NK-92 (cell line): ENCODE data around the gene ZFPM1.

ENCODE experiments used
- DNase-seq: peaks from one replicate; lab custom pipeline; 2025; ENCODE audit not compliant: unreplicated experiment; lab: John Stamatoyannopoulos, UW

ZFPM1 gene

DNA sequence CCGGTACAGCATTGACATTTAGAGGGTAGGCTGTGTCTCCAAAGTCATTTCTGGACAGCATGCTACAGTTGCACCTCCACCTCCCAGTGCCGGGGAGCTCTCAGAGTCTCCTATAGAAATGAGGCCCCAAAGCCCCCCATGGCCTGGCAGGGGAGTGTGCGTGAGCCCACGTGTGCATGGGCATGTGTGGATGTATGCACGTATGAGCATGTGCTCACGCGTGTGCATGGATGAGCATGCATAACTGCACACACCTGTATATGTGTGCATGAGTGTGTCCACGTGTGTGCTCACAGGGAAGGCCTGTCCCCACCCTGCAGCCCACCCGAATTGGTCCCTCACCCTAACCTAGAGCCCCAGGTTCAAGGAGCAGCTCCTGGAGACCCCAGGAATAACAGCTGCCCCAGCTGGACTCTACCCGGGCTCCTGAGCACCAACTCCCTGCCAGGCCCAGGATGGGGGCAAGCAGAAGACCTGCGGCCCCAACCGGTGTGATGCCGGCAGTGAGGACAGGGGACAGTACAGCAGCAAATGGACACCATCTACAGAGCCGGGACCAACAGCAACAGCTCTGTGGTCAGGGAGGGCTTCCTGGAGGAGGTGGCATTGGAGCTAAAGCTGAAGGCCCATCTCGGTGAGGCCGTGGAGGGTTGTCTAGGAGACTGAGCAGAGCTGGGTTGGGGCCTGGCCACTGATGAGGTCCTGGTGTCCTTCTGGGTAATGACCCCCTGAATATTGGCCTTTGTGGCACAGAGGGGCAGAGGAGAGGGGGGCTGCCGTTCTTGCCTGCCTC lies 35.2 kb upstream of the ZFPM1 start:
- no peak for DNase-seq

DNA sequence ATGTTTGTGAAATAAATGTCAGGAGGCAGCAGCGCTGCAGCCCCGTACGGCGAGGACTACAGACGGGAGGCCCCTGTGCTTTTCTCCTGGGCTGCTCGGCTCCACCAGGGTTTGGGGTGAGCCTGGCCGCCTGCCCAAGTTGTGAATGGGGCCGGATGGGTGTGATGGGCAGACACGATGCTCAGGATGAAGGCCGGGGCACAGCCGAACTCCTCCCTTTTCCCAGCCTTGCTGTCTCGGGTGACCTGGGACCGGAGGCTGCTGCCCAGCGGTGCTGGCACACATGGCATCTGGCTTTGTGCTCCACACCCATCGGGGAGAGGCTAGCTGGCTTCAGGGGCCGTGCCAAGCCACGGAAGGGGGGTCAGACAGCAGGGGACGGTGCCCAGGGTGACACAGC lies 34.2 kb upstream of the ZFPM1 start:
- no peak for DNase-seq

DNA sequence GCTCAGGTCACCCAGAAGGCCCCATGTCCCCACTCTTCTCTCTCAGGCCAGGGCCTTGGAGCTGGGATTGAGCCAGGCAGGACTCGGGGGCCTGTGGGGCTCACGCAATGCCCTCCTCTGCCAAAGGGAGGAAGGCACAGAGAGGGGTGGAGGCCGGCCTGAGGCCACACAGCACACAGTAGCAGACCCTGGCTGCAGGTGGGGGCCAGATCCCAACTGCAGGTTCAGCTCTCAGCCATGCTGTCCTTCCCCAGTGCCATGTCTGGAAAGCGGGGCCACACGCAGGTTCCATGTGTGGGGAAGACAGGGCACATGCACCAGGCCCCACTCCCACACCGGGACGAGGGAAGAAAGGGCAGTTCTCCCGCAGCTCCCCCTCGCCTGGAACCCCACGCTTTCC lies 33.3 kb upstream of the ZFPM1 start:
- no peak for DNase-seq

GRCh38 chr16:88420496-88420895 lies 32.6 kb upstream of the ZFPM1 start:
- no peak for DNase-seq

DNA sequence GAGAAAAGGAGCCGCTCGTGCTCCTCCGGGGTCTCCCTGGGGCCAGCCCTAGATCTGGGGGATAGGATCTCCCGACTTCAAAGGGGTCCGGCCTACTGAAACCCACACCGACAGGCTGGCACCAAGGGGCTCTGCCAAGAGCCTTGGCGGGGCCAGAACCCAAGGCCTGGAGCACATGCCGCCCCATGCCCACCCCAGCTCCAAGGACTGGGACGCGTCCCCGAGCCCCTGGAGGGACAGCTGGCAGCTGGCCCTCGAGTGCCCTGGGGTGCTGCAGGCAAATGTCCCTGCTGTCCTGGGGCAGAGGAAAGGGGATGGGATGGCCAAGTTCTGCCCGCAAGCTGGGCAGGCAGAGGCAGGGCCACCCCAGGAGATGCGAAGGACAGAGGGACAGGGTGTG lies 31.8 kb upstream of the ZFPM1 start:
- DNase-seq = no peak

GRCh38 chr16:88421871-88422433 lies 31.1 kb upstream of the ZFPM1 start:
- no peak for DNase-seq

DNA sequence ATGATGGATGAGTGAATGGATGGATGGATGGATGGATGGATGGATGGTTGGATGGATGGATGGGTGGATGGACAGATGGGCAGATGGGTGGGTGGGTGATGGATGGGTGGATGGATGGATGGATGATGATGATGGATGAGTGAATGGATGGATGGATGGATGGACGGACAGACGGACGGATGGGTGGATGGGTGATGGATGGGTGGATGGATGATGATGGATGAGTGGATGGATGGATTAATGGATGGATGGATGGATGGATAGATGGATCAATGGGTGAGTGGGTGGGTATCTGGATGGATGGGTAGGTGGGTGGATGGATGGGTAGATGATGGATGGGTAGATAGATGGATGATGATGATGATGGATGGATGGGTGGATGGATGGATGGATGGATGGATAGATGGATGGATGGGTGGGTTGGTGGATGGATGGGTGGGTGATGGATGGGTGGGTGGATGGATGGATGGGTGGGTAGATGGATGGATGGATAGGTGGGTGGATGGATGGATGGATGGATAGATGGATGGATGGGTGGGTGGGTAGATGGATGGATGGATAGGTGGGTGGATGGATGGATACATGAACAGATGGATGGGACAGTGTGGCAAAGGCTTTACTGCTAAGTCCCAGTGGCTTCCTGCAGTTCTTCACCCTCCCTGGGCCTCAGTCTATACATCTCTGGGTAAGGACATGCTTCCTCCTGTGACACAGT lies 30.2 kb upstream of the ZFPM1 start:
- DNase-seq = no peak

GRCh38 chr16:88423448-88423850 lies 29.6 kb upstream of the ZFPM1 start:
- DNase-seq = no peak

GRCh38 chr16:88424587-88425235 lies 28.4 kb upstream of the ZFPM1 start:
- DNase-seq = no peak

GRCh38 chr16:88426018-88426417 lies 27.1 kb upstream of the ZFPM1 start:
- DNase-seq = no peak

DNA sequence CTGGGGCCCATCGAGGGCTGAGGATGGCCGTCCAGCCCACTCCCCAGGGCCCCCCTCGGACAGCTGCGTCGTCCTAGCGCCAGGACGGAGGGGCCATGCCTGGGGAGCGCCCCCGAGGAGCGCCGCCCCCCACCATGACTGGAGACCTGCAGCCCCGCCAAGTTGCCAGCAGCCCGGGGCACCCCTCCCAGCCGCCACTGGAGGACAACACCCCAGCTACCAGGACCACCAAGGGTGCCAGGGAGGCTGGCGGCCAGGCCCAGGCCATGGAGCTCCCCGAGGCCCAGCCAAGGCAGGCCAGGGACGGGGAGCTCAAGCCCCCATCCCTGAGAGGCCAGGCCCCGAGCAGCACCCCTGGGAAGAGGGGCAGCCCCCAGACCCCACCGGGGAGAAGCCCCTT lies 25.7 kb upstream of the ZFPM1 start:
- DNase-seq = no peak

DNA sequence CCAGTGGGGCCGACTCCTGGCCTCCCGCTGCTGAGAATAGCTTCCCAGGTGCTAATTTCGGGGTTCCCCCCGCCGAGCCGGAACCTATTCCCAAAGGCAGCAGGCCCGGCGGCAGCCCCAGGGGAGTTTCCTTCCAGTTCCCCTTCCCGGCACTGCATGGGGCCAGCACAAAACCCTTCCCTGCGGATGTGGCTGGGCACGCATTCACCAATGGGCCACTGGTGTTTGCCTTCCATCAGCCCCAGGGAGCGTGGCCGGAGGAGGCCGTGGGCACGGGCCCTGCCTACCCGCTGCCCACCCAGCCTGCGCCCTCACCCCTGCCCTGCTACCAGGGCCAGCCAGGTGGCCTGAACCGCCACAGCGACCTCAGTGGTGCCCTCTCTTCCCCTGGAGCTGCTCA lies 24.9 kb upstream of the ZFPM1 start:
- no peak for DNase-seq

- DNase-seq = no peak
Measured at GRCh38 chr16:88428616-88429386, 24.3 kb upstream of the ZFPM1 start.

DNA sequence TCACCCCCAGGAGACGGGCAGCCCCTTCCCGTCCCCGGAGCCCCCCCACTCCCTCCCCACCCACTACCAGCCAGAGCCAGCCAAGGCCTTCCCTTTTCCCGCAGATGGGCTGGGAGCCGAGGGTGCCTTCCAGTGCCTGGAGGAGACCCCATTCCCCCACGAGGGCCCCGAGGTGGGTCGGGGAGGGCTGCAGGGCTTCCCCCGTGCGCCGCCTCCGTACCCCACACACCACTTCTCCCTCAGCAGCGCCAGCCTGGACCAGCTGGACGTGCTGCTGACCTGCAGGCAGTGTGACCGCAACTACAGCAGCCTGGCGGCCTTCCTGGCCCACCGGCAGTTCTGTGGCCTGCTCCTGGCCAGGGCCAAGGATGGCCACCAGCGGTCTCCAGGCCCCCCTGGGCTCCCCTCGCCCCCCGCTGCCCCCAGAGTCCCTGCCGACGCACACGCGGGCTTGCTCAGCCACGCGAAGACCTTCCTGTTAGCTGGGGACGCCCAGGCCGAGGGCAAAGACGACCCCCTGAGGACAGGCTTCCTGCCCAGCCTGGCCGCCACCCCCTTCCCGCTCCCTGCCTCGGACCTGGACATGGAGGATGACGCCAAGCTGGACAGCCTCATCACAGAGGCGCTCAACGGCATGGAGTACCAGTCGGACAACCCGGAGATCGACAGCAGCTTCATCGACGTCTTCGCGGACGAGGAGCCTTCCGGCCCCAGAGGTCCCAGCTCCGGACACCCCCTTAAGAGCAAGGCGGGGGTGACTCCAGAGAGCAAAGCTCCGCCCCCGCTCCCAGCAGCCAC lies 23.5 kb upstream of the ZFPM1 start:
- no peak for DNase-seq

DNA sequence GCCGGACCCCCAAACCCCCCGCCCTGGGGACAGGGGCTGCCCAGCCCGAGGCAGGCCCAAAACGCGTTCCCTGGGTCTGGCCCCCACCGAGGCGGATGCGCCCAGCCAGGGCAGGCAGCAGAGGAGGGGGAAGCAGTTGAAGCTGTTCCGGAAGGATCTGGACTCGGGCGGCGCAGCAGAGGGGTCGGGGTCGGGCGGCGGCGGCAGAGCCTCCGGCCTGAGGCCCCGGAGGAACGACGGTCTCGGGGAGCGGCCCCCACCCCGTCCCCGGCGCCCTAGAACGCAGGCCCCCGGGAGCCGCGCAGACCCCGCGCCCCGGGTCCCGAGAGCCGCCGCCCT lies 22.9 kb upstream of the ZFPM1 start:
- DNase-seq = no peak

GRCh38 chr16:88430524-88431446 lies 22.3 kb upstream of the ZFPM1 start:
- no peak for DNase-seq

DNA sequence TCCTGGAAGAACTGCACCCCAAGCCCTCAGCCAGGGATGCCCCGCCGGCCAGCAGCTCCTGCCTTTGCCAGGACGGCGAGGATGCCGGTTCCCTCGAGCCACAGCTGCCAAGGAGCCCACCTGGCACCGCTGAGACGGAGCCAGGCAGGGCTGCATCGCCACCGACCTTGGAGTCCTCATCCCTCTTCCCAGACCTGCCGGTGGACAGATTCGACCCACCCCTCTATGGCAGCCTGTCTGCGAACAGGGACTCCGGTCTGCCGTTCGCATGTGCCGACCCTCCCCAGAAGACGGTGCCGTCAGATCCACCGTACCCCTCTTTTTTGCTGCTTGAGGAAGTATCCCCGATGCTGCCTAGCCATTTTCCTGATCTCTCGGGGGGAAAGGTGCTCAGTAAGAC lies 21.4 kb upstream of the ZFPM1 start:
- DNase-seq = no peak

DNA sequence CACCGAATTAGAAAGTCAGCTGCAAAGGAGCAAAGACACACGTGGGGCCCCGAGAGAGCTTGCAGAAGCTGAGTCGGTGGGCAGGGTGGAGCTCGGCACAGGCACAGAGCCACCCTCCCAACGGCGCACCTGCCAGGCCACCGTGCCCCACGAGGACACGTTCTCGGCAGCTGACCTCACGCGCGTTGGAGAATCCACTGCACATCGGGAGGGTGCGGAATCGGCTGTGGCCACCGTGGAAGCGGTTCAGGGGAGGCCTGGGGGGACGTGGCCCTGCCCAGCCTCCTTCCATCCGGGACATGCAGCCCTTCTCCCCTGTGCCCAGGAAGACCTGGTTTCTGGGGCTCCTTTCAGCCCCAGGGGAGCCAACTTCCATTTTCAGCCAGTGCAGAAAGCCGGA lies 20.9 kb upstream of the ZFPM1 start:
- DNase-seq = no peak

- no peak for DNase-seq
Measured at GRCh38 chr16:88432753-88433152, 20.3 kb upstream of the ZFPM1 start.
